Measurements from ENCODE around the gene SHF.
"Not testable (repeated sequence)": the region's sequence is repeated elsewhere in the genome, so short reads cannot be mapped to it uniquely, and the experiment has no call there.

The SHF gene

GRCh38 chr15:45146405-45146804 lies 41.4 kb downstream of the SHF start:
- Histone ChIP-seq H3K4me1 (ENCODE audit: control insufficient read depth, insufficient read depth, low read length) (no peaks in the 10 kb centered on the region), H3K4me3 (ENCODE audit: low read length) (no peak overlapping the region), H3K27me3 (ENCODE audit: control insufficient read depth, insufficient read depth, low read length) (no peaks in the 10 kb centered on the region), H3K27ac (ENCODE audit: low read depth, low read length) (no peak overlapping the region), H3K9ac (ENCODE audit: low read length) (no peak overlapping the region), H3K36me3 (ENCODE audit: control insufficient read depth, insufficient read depth, low read length) (no peaks in the 10 kb centered on the region)

GRCh38 chr15:45144775-45145174 lies 43.0 kb downstream of the SHF start:
- H3K4me3 ChIP-seq (ENCODE audit: low read length): no peak overlapping the region
- H3K27ac ChIP-seq (ENCODE audit: low read depth, low read length): no peak overlapping the region
- H3K4me1 ChIP-seq (ENCODE audit: control insufficient read depth, insufficient read depth, low read length): no peaks in the 10 kb centered on the region
- no peak overlapping the region for H3K9ac ChIP-seq (ENCODE audit: low read length)
- no peaks in the 10 kb centered on the region for H3K27me3 ChIP-seq (ENCODE audit: control insufficient read depth, insufficient read depth, low read length)
- H3K36me3 ChIP-seq (ENCODE audit: control insufficient read depth, insufficient read depth, low read length): no peaks in the 10 kb centered on the region

DNA sequence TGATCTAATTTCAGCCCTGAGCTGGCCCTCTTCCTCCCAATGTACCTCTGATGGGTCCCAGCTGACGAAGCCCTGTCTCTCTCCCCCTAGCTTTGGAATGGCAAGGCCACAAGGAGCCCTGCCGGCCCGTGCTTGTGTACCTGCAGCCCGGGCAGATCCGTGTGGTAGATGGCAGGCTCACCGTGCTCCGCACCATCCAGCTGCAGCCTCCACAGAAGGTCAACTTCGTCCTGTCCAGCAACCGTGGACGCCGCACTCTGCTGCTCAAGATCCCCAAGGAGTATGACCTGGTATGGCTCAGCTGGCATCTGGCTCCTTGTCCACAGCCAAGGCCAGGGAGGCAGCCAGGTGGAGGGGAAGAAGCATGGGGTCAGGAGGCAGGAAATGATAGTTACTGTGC lies 43.8 kb downstream of the SHF start:
- Histone ChIP-seq H3K9ac (ENCODE audit: low read length) (no peak overlapping the region), H3K36me3 (ENCODE audit: control insufficient read depth, insufficient read depth, low read length) (no peaks in the 10 kb centered on the region), H3K27ac (ENCODE audit: low read depth, low read length) (no peak overlapping the region), H3K4me3 (ENCODE audit: low read length) (no peak overlapping the region), H3K27me3 (ENCODE audit: control insufficient read depth, insufficient read depth, low read length) (no peaks in the 10 kb centered on the region), H3K4me1 (ENCODE audit: control insufficient read depth, insufficient read depth, low read length) (no peaks in the 10 kb centered on the region)

DNA sequence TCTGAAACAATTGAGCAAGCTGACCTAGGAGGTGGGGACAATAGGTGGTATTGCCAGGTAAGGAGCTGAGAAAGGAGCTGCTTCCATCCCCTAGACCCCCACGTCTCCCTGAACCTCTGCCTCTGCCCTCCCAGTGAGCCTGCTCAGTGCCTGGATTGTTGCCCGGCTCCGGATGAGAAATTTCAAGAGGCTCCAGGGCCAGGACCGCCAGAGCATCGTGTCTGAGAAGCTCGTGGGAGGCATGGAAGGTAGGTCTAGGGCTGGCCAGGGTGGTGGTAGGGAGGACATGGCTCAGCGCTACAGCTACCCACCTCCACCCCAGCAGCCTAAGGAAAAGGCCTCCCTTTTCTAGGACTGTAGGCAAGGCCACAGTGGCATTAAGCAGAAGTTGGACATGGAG lies 44.7 kb downstream of the SHF start:
- no peak overlapping the region for H3K27ac ChIP-seq (ENCODE audit: low read depth, low read length)
- H3K4me1 ChIP-seq (ENCODE audit: control insufficient read depth, insufficient read depth, low read length): no peaks in the 10 kb centered on the region
- H3K36me3 ChIP-seq (ENCODE audit: control insufficient read depth, insufficient read depth, low read length): no peaks in the 10 kb centered on the region
- no peaks in the 10 kb centered on the region for H3K27me3 ChIP-seq (ENCODE audit: control insufficient read depth, insufficient read depth, low read length)
- no peak overlapping the region for H3K4me3 ChIP-seq (ENCODE audit: low read length)
- no peak overlapping the region for H3K9ac ChIP-seq (ENCODE audit: low read length)

DNA sequence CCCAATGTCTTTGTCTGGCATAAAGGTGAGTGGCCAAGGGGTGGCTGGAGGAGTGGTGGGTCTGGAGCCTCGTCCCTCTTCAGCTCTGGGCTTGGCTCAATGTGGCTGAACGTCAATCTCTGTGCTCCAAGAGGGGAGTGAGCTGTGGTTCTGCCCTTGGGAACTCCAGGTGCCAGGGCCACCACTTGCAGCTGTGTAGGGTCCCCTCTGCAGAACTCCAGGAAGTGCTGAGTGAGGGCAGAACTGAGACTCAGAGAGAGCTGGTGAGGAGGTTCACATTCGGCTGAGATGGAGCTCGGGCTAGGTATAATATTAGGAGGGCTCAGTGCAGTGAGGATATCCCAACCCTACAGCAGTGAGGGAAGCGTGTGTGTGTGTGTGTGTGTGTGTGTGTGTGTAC lies 46.4 kb downstream of the SHF start:
- Histone ChIP-seq H3K36me3 (ENCODE audit: control insufficient read depth, insufficient read depth, low read length) (no peaks in the 10 kb centered on the region), H3K9ac (ENCODE audit: low read length) (no peak overlapping the region), H3K4me1 (ENCODE audit: control insufficient read depth, insufficient read depth, low read length) (no peaks in the 10 kb centered on the region), H3K27me3 (ENCODE audit: control insufficient read depth, insufficient read depth, low read length) (peaks cover 1% of the 10 kb centered on the region), H3K27ac (ENCODE audit: low read depth, low read length) (no peak overlapping the region), H3K4me3 (ENCODE audit: low read length) (no peak overlapping the region)

DNA sequence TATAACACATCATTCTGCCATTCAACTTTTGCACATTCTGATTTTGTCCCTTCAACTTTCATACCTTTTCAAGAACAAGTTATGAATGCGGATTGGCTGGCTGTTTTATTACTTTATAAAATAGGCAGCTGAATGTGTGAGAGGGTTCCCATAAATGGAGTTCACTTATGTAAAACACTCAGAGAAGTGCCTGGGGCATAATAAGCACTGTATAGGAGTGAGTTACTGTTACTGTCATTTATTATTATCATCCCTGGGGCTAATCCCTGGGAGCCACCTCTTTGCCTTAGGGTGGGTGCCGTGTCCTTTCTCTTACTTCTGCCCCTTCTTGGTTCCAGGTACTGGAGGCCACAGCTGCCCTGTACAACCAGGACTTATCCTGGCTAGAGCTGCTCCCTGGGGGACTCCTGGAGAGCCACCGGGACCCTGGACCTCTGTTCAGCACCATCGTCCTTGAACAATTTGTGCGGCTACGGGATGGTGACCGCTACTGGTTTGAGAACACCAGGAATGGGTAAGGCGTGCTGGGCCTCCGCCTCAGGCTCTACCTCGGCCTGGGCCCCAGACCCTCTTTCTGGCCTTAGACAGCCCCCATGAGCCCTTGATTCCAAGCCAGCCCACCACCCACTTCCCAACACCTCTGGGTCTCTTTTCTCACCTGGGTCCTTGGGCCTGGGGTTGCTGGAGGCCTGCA lies 47.1 kb downstream of the SHF start:
- no peak overlapping the region for H3K27ac ChIP-seq (ENCODE audit: low read depth, low read length)
- peaks cover 6% of the 10 kb centered on the region for H3K27me3 ChIP-seq (ENCODE audit: control insufficient read depth, insufficient read depth, low read length)
- H3K9ac ChIP-seq (ENCODE audit: low read length): no peak overlapping the region
- no peaks in the 10 kb centered on the region for H3K4me1 ChIP-seq (ENCODE audit: control insufficient read depth, insufficient read depth, low read length)
- H3K4me3 ChIP-seq (ENCODE audit: low read length): no peak overlapping the region
- no peaks in the 10 kb centered on the region for H3K36me3 ChIP-seq (ENCODE audit: control insufficient read depth, insufficient read depth, low read length)

GRCh38 chr15:45139770-45140169 lies 48.0 kb downstream of the SHF start:
- H3K9ac ChIP-seq (ENCODE audit: low read length): no peak overlapping the region
- no peaks in the 10 kb centered on the region for H3K4me1 ChIP-seq (ENCODE audit: control insufficient read depth, insufficient read depth, low read length)
- H3K36me3 ChIP-seq (ENCODE audit: control insufficient read depth, insufficient read depth, low read length): no peaks in the 10 kb centered on the region
- H3K4me3 ChIP-seq (ENCODE audit: low read length): no peak overlapping the region
- H3K27ac ChIP-seq (ENCODE audit: low read depth, low read length): no peak overlapping the region
- peaks cover 9% of the 10 kb centered on the region for H3K27me3 ChIP-seq (ENCODE audit: control insufficient read depth, insufficient read depth, low read length)

GRCh38 chr15:45138814-45139765 lies 48.7 kb downstream of the SHF start:
- H3K27me3 ChIP-seq (ENCODE audit: control insufficient read depth, insufficient read depth, low read length): peaks cover 16% of the 10 kb centered on the region
- no peak overlapping the region for H3K9ac ChIP-seq (ENCODE audit: low read length)
- no peak overlapping the region for H3K27ac ChIP-seq (ENCODE audit: low read depth, low read length)
- no peak overlapping the region for H3K4me3 ChIP-seq (ENCODE audit: low read length)
- no peaks in the 10 kb centered on the region for H3K36me3 ChIP-seq (ENCODE audit: control insufficient read depth, insufficient read depth, low read length)
- H3K4me1 ChIP-seq (ENCODE audit: control insufficient read depth, insufficient read depth, low read length): no peaks in the 10 kb centered on the region

- peaks cover 17% of the 10 kb centered on the region for H3K27me3 ChIP-seq (ENCODE audit: control insufficient read depth, insufficient read depth, low read length)
- H3K4me1 ChIP-seq (ENCODE audit: control insufficient read depth, insufficient read depth, low read length): no peaks in the 10 kb centered on the region
- H3K9ac ChIP-seq (ENCODE audit: low read length): no peak overlapping the region
- no peak overlapping the region for H3K4me3 ChIP-seq (ENCODE audit: low read length)
- H3K27ac ChIP-seq (ENCODE audit: low read depth, low read length): no peak overlapping the region
- H3K36me3 ChIP-seq (ENCODE audit: control insufficient read depth, insufficient read depth, low read length): no peaks in the 10 kb centered on the region
Observed at GRCh38 chr15:45137703-45138102, 50.1 kb downstream of the SHF start.

- Histone ChIP-seq H3K27me3 (ENCODE audit: control insufficient read depth, insufficient read depth, low read length) (peaks cover 17% of the 10 kb centered on the region), H3K27ac (ENCODE audit: low read depth, low read length) (no peak overlapping the region), H3K4me3 (ENCODE audit: low read length) (no peak overlapping the region), H3K36me3 (ENCODE audit: control insufficient read depth, insufficient read depth, low read length) (no peaks in the 10 kb centered on the region), H3K9ac (ENCODE audit: low read length) (no peak overlapping the region), H3K4me1 (ENCODE audit: control insufficient read depth, insufficient read depth, low read length) (no peaks in the 10 kb centered on the region)
Observed at GRCh38 chr15:45136378-45136764, 51.4 kb downstream of the SHF start.

DNA sequence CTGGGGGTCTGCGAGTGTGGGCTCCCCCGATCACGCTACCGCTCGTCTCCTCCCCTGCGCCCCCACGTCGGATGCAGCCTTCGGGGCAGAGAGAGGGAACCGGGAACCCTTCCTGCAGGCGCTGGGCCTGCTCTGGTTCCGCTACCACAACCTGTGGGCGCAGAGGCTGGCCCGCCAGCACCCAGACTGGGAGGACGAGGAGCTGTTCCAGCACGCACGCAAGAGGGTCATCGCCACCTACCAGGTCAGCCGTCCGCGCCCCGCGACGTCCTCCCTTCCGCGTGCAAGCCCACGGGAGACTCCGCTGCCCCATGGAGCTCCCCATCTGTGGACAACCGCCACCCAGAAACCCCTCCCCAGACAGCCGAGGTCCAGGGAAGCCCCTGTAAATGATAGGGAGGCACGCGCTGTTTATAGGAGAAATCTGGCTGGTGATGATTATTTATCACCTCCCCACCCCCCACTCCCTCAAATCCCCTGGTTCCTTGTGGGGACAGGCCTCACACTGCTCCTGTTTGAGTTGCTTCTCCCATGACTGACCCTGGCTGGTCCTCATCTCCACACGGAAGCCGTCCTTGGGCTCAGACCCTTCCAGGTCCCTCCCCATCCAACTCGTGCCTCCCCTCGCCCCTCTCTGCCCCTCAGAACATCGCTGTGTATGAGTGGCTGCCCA lies 51.9 kb downstream of the SHF start:
- H3K4me3 ChIP-seq (ENCODE audit: low read length); H3K4me1 ChIP-seq (ENCODE audit: control insufficient read depth, insufficient read depth, low read length); H3K36me3 ChIP-seq (ENCODE audit: control insufficient read depth, insufficient read depth, low read length); H3K9ac ChIP-seq (ENCODE audit: low read length); H3K27ac ChIP-seq (ENCODE audit: low read depth, low read length): not testable (repeated sequence)
- H3K27me3 ChIP-seq (ENCODE audit: control insufficient read depth, insufficient read depth, low read length): peaks cover 17% of the 10 kb centered on the region

Data from rectal smooth muscle tissue (tissue), 1 donor.